Fibroblast of pulmonary artery (primary cell): Measurements from ENCODE around the gene SNX30.
"Not testable (repeated sequence)": the region's sequence is repeated elsewhere in the genome, so short reads cannot be mapped to it uniquely, and the experiment has no call there.

Experiments
- DNase-seq: peaks from one replicate; pipeline ENCODE4 v3.0.0-alpha.2; 2010; ENCODE audit warnings: low read depth
- H3K4me3 ChIP-seq: replicated peaks from 2 replicates; pipeline ENCODE4 v1.5.1; 2011; ENCODE audit warnings: low read depth, mild to moderate bottlenecking, control low read depth, low read length, moderate library complexity
- TF ChIP-seq, protein P1 (sequence below): IDR thresholded peaks from 2 replicates; pipeline ENCODE4 v1.5.1; 2011; ENCODE audit warnings: mild to moderate bottlenecking, control low read depth, low read length, inconsistent platforms; ENCODE audit errors: missing control alignments

The SNX30 gene

DNA sequence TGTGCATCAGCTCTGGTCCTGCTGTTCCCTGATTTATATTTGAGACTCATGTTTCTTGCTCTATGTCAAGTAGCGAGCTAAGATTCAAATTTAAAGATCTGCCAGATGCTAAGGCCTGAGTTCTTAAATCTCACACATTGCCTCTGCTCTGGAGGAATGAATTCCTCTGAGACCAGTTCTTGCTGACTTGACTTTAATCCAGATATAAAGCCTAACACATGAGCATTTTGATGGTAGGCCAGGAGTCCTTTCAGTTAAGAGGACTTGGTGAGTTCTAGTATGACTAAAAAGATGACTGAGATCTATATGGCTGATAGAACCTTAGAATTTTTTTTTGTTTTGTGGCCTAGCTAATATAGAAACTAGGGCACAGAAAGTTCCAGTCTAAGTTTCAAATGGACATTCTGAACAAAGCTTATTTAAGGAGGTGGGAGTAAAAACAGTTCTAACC is 31.3 kb upstream of the SNX30 start:
- no peak overlapping the region for H3K4me3 ChIP-seq
- TF ChIP-seq, protein P1, sequence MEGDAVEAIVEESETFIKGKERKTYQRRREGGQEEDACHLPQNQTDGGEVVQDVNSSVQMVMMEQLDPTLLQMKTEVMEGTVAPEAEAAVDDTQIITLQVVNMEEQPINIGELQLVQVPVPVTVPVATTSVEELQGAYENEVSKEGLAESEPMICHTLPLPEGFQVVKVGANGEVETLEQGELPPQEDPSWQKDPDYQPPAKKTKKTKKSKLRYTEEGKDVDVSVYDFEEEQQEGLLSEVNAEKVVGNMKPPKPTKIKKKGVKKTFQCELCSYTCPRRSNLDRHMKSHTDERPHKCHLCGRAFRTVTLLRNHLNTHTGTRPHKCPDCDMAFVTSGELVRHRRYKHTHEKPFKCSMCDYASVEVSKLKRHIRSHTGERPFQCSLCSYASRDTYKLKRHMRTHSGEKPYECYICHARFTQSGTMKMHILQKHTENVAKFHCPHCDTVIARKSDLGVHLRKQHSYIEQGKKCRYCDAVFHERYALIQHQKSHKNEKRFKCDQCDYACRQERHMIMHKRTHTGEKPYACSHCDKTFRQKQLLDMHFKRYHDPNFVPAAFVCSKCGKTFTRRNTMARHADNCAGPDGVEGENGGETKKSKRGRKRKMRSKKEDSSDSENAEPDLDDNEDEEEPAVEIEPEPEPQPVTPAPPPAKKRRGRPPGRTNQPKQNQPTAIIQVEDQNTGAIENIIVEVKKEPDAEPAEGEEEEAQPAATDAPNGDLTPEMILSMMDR, result no peak
- peak; percentile 7 for DNase-seq

DNA sequence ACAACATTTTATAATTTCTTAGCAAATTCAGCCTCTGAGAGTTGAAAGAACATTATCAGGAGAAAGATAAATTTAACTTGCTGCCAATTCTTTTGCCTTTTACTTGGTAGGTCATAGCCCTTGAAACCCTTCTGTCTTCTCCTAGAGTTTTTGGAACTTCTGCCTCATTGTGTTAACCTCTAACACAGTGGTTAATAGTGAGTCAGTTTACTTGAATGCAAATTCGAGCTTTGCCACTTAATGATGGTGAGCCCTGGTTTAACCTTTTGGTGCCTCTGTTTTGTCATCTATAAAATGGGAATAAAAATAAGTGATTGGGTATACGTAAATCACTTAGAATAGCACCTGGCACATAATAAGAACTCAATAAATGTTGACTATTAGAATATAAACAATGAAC is 30.9 kb upstream of the SNX30 start:
- TF ChIP-seq, protein P1, result no peak
- no peak for DNase-seq
- no peak overlapping the region for H3K4me3 ChIP-seq

DNA sequence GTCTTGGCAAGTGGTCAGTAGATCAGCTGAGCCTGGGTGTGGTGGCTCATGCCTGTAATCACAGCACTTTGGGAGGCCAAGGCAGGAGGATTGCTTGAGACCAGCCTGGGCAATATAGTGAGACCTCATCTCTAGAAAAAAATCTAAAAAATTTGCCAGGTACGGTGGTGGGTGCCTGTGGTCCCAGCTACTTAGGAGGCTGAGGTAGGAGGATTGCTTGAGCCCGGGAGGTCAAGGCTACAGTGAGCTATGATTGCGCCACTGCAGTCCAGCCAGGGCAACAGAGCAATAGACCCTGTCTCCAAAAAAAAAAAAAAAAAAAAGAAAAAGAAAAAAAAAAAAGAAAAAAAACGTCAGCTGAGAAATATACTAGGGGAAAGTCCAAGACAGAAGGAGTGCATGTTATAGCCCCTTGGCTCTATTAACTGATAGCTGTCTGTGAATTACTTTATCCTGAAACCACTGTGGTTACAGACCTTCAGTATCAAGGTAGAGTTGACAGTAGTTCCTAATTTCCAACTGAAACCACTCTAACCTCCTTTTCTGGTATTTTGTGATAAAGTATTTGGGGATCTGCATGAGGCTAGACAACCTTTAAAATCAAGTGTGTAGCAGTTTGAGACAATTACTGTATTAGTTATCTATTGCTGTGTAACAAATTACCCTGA is 30.3 kb upstream of the SNX30 start:
- TF ChIP-seq, protein P1, result no peak
- no peak for DNase-seq
- no peak overlapping the region for H3K4me3 ChIP-seq

DNA sequence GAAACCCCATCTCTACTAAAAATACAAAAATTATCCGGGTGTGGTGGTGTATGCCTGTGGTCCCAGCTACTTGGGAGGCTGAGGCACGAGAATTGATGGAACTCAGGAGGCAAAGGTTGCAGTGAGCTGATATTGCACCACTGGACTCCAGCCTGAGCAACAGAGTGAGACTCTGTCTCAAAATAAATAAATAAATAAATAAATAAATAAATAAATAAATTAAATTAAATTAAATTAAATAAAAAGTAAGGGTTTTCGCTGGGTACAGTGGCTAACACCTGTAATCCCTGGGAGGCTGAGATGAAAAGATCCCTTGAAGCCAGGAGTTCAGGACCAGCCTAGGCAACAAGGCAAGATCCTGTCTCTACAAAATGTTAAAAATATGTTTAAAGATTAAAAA is 27.8 kb upstream of the SNX30 start:
- not testable (repeated sequence) for DNase-seq, H3K4me3 ChIP-seq

DNA sequence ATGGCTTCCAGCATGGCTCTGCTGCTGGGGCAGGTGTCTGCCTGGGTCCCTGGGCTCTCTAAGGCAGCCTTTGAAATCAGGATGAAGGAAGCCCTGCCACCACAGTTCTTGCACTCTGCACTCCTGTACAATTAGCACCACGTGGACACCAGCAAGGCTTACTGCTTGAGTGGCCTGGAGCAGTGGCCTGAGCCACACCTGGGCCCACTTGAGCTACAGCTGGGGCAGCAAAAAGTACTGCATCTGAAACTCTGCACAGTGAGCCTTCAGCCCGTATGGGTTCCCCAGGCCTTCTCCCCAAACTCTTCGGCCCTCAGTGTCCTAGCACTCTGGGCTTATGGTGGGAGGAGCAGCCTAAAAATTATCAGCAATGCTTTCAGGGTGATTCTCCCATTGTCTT is 24.6 kb upstream of the SNX30 start:
- TF ChIP-seq, protein P1, result no peak
- H3K4me3 ChIP-seq, result no peak overlapping the region
- no peak for DNase-seq

DNA sequence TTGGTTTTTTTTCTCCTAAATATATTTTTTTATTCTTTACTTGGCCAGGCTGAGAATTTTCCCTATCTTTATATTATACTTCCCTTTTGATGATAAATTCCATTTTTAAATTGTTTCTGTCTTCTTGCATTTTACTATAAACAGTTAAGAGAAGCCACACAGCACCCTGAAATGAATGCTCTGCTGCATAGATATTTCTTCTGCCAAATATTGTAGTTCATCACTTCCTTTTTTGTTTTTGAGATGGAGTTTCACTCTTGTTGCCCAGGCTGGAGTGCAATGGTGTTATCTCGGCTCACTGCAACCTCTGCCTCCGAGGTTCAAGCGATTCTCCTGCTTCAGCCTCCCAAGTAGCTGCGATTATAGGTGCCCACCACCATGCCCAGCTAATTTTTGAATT is 24.1 kb upstream of the SNX30 start:
- no peak for DNase-seq
- no peak overlapping the region for H3K4me3 ChIP-seq
- TF ChIP-seq, protein P1, result no peak

DNA sequence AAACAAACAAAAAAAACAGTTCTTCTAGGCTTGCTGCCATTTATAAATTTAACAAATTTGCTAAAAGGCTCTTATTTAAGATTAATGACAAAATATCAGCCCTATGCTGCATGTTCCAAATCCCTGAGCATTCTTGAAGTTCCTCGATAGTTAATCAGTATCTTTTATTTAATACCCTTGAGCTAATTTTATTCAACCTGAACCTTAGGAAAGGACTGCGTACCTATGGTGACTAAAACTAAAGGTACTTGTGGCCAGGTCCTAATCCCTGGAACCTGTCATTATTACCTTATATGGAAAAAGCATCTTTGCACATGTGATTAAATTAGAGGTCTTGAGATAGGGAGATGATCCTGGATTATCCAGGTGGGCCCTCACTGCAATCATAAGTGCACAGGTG is 22.2 kb upstream of the SNX30 start:
- no peak overlapping the region for H3K4me3 ChIP-seq
- TF ChIP-seq, protein P1, result no peak
- no peak for DNase-seq
